ENCODE data around the gene GMEB2.
A peak's percentile ranks its signal among the peaks of the same experiment; 100 is the strongest.
"Not testable (repeated sequence)": the region's sequence is repeated elsewhere in the genome, so short reads cannot be mapped to it uniquely, and the experiment has no call there.

The GMEB2 gene

DNA sequence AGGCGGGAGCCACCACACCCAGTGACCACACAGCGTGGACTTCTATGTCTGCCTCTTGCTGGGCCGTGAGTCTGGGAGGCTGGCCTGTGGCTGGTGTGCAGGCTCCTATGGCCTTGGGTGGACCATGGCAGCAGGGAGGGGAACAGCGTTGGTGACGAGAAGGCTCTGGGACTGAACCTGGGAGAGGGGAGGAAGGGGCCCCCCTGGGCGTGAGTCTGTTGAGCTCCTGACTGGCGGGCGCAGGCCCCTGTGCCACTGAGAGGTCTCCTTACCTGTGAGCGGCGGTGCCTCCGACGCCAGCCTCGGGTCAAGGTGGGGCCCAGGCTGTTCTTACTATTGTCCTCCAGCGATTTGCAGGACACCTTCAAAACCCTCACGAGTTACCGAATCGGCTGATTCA, 40.1 kb downstream of the GMEB2 start:
- DNase-seq, result no peak

DNA sequence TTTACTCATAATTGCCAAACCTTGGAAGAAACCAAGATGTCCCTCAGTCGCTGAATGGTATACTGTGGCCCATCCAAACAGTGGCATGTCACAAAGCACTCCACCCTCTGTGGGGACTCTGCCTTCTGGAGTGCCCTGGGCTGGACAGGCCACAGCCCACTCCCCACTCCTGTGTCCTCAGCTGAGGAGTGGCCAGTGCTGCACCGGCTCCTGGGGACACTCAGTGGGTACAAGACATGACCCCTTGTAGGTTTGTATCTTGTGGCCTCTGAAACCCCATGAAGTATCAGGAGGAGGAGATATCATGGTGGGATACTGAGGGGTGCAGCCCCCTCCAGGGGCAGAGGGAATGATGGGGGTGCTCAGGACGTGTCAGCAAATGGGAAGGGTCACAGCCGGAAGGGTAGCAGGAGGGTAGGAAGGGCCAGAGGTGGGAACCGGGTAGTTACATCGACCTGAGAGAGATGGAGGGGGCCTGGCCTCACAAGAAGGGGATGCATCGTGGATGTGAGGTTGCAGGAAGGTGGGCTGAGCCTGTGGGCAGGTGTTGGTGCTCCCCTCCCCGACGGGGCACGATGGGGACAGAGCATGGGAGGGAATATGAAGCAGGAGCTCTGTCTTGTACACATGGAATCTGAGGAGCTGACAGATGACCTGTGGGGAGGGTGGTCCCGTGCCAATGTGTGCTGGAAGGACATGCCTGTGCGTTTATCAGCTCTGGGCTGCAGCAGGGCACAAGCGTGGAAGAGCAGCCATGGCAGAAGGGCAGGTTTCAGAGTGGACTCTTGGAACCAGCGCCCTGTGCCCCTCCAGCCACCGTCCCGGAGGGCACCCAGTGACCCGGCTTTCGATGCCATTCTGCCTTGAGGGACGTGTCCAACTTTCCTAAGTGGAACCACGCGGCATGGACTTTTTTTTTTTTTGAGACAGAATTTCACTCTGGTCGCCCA, 41.0 kb downstream of the GMEB2 start:
- no peak for DNase-seq

DNA sequence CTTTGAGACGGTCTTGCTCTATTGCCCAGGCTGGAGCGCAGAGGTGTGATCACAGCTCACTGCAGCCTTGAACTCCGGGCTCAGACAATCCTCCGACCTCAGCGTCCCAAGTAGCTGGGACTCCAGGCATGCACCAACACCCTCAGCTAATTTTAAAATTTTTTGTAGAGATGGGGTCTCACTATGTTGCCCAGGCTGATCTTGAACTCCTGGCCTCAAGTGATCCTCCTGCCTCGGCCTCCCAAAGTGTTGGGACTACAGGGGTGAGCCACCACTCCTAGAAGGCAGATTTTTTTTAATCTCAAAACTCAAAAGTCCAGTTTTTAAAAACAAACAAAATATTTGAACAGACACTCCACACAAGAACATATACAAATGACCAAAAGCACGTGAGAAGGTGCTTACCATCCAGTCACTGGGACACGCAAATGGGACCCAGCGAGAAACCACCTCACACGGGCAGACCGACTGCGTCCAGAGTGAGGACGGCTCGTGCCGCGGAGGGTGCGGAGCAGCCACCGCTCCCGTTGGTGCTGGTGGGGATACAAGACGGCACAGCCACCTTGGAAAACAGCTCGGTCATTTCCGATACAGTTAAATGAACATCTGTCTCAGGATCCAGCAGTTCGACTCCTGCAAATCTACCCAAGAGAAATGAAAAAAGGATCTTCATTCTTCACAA, 44.4 kb downstream of the GMEB2 start:
- DNase-seq, result no peak

DNA sequence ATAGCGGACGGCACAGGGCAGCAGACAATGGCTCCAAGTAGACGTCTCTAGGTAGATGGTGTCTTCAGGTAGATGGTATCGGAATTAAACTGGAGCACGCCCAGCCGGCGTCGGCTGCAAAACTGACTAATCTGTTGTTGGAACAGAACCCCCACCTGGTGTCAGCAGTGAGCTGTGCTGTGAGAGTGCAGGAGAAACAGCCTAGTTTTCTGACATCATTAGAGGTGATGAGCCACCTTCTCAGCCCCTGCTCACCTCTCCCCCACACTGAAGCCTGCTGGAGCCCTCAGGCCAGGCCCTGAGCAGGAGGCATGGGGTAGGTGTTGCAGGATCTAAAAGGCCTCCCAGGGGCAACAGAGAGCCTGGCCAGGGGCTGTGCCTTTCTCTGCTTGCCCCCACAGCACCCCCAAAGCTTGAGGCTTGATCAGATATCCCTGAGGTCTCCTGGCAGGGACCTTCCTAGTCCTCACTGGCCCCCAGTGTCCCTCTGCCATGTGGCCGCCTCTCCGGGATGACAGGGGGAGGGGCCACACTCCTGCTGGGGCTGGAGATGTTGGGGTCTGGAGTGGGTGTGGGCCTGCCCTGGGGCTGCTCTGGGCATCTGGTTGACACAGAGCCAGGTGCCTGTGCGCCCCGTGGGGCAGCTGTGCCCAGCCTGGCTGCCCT, 46.0 kb downstream of the GMEB2 start:
- peak; percentile 54 for DNase-seq

DNA sequence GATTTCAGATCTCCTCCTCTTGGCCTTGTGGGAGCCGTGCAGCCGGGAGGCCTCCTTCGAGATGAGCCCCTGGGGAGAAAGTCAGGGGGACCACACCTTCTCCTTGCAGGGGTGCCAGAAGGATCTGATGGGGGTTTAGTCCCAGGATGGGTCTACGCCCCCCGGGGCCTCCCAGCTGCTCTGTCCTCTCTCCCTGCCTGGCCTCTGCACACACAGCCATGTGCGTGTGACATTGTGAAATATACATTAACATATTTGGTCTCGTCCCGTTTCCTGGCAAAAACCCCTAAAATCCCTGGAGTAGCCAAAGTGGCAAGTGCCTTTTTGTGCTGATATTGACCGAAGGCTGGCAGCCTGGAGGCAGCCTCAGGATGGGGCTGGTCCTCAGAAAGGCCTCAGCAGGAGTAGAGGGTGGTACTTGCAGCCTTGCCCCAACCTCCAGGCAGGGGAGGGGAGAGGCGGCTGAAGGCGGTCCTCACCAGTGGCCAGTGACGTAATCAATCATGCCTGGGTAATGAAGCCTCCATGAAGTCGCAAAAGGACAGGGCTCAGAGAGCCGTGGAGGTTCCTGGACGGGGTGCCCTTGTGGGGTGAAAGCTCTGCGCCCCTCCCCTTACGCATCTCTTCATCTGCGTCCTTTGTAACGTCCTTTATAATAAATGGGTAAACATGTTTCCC, 47.7 kb downstream of the GMEB2 start:
- no peak for DNase-seq

- DNase-seq, result no peak
Observed at GRCh38 chr20:63578224-63579016, 48.5 kb downstream of the GMEB2 start.

GRCh38 chr20:63577317-63577894, 49.5 kb downstream of the GMEB2 start:
- no peak for DNase-seq

- no peak for DNase-seq
Observed at GRCh38 chr20:63576311-63576710, 50.6 kb downstream of the GMEB2 start.

- no peak for DNase-seq
Observed at GRCh38 chr20:63574829-63575743, 51.8 kb downstream of the GMEB2 start.

DNA sequence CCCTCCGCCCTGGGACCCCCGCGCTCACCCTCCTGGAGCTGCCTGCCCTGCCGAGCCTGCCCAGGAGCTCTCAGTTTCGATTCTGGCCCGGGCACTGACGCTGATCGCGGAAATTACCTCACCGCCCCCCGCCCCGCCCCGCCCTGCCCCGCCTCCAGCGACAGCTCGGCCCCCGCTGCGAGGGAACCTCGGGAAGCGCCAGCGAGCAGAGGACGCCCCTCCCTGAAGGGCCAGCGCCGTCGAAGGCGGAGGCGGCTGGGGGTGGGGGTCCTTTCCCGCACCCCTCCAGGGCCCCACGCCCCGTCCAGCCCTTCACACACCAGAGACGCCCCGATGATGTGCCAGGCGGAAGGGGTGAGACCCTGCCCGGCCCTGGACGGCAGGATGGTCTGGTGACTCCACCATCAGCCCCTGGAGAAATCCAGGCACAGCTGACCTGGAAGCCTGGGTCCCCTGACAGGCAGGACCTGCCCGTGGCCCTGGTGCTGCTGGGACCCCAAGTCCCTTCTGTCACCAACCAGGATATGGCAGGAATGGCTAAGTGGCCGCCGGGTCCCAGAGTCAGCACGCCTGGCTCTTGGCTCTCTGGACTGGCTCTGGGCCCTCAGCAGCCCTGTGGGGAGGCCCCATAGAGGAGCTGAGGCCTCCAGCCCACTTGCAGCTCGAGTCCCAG, 52.6 kb downstream of the GMEB2 start, which contains the start of gene HELZ2:
TSS of gene HELZ2 (minus strand) at position 84 of the 673 bp plus-strand sequence. CDS start 1,854 bp downstream, outside the sequence.
- peak; percentile 47 for DNase-seq

DNA sequence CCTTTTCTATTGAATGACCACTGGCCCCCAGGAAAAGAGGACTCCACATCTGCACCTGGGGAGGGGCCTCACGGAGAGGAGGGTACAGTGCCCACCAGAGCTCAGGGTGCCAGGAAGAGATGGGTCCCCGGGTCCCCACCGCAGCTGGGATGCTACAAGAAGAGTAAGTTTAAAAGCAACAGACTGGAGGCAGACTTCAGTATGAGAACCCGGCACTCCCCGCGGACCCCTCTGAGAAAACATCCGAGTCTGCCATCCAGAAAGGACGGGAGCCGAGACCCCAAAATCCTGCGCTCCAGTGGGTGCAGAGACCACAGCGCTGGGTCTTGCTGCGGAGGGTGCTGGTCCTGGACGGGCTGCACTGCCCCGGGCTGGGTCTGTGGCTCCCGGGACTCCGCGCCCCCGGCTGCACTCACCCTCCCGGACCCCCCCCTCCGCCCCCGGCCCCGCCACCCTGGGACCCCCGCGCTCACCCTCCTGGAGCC, 53.2 kb downstream of the GMEB2 start:
- DNase-seq, result no peak

DNA sequence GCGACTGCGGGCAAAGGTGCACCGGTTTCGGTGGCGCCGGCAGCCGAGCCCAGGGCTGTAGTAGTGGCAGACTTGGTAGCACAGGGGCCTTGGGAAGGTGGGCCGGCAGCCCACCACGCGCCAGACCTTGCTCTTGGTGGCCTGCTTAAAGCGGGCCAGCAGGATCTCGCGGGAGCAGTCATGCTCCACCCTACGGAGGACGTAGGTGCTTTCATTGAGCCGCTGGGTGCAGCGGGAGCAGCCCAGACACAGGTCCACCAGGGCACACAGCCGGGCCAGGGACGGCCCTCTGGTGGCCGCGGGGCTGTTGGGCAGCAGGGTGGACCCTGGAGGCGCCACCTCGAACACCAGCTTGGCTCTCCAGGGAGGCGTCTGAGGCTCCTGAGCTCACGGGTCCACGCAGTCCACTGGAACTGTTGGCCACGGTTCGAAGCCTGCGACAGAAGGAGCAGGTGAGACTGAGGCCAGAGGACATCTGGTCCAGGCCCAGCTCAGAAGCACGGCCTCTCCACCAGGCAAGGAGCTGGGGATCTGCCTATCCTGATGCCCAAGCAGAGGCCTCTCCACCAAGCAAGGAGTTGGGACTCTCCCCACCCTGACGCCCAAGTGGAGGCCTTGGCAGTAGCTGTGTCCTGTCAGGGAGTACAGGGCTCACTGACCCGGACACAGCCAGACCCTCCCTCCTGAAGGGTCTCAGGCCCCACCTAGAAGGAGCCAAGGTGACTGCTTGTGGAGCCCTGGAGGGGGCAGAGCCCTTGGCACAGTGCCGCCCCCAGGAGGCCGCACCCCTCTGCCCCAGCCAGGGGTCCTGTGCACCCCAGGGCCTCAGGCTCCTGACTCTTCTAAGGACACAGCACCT, 53.9 kb downstream of the GMEB2 start:
- no peak for DNase-seq

- no peak for DNase-seq
Observed at GRCh38 chr20:63572071-63572787, 54.7 kb downstream of the GMEB2 start.

DNA sequence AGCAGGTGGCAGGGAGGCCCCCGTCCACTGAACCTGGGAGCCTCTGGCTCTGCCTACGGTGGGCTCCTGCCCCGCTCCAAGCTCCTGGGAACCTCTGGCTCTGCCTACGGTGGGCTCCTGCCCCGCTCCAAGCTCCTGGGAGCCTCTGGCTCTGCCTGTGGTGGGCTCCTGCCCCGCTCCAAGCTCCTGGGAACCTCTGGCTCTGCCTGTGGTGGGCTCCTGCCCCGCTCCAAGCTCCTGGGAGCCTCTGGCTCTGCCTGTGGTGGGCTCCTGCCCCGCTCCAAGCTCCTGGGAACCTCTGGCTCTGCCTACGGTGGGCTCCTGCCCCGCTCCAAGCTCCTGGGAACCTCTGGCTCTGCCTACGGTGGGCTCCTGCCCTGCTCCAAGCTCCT, 55.8 kb downstream of the GMEB2 start:
- not testable (repeated sequence) for DNase-seq

- DNase-seq, result no peak
Observed at GRCh38 chr20:63570281-63571086, 56.4 kb downstream of the GMEB2 start.

GRCh38 chr20:63568986-63569949, 57.6 kb downstream of the GMEB2 start:
- no peak for DNase-seq
